Suprapubic skin (tissue), 3 donors: Measurements from ENCODE around the gene CD40.

Source experiments
- CTCF ChIP-seq, 2 donors: fragments of 200-600 bp in 1 of 2; fragments of 450-650 bp in 1 of 2; sonication (generic) in 1 of 2; IDR thresholded peaks; one replicate each; pipeline ENCODE4 v1.5.1; 2016 to 2019; ENCODE audit warnings: antibody characterized with exemption in 2 of 2, mild to moderate bottlenecking in 1 of 2, moderate library complexity in 1 of 2
- POLR2A ChIP-seq, 2 donors: fragments of 450-650 bp; IDR thresholded peaks; one replicate each; pipeline ENCODE4 v1.6.1; 2017; ENCODE audit warnings: antibody characterized with exemption in 2 of 2, mild to moderate bottlenecking in 2 of 2, moderate library complexity in 2 of 2

GRCh38 chr20:46089417-46090388 lies 28.4 kb upstream of the CD40 start, which contains the start of gene NCOA5:
- TF ChIP-seq CTCF (IDR thresholded peaks at IDR 0.05): no peak
- TF ChIP-seq POLR2A (IDR thresholded peaks at IDR 0.05): peak; percentile 92 to 95
